ENCODE results near the gene MAU2. TPM values are rescaled to one million over a fixed set of nuclear protein-coding genes. Genes with fewer than 3 reads are reported as not detected.

Gene MAU2
- total and polyA plus RNA-seq, 2 donors (not counting 1 experiment from before 2014, with no cell fraction given) = 11.1 to 29.4 TPM

GRCh38 chr19:19337120-19337519 lies 16.5 kb downstream of the MAU2 start:
- H2AFZ ChIP-seq (ENCODE audit: low read length) = no peak overlapping the region
- no peak overlapping the region for H3K27ac ChIP-seq (ENCODE audit: insufficient read depth, low read length)
- H3K36me3 ChIP-seq (ENCODE audit: control insufficient read depth, insufficient read depth, low read length) = peaks cover 27% of the 10 kb centered on the region
- no peak for DNase-seq (ENCODE audit: low read depth in 2 of 2)
- no peaks in the 10 kb centered on the region for H3K27me3 ChIP-seq (ENCODE audit: control insufficient read depth, insufficient read depth, low read length)
- no peak overlapping the region for H3K9ac ChIP-seq (ENCODE audit: insufficient read depth, low read length)
- no peak overlapping the region for H3K4me3 ChIP-seq (replicated peaks in 1 of 4; ENCODE audit: control extremely low read depth in 1 of 4, insufficient read depth in 1 of 4, low read depth in 3 of 4, low read length in 4 of 4)
- peaks cover 2% of the 10 kb centered on the region for H3K4me1 ChIP-seq (ENCODE audit: control insufficient read depth, extremely low read depth, insufficient read depth, low read length)
- H4K20me1 ChIP-seq (ENCODE audit: control insufficient read depth, extremely low read depth, insufficient read depth, low read length) = no peaks in the 10 kb centered on the region
- TF ChIP-seq EZH2 (IDR thresholded peaks at IDR 0.05; ENCODE audit: low read length, missing control alignments) (no peak), CTCF (conservative IDR thresholded peaks at IDR 0.05 in 1 of 2, IDR thresholded peaks at IDR 0.05 in 1 of 2; ENCODE audit: low read depth in 1 of 2, low read length in 2 of 2) (no peak)
- peaks cover 7% of the 10 kb centered on the region for H3K79me2 ChIP-seq (ENCODE audit: control insufficient read depth, insufficient read depth, low read length)
- no peaks in the 10 kb centered on the region for H3K9me3 ChIP-seq (ENCODE audit: control insufficient read depth, insufficient read depth, low read depth, low read length)
- H3K4me2 ChIP-seq (ENCODE audit: extremely low read depth, insufficient read depth, low read length) = no peak overlapping the region

- Histone ChIP-seq H3K27ac (ENCODE audit: insufficient read depth, low read length) (no peak overlapping the region), H3K9me3 (ENCODE audit: control insufficient read depth, insufficient read depth, low read depth, low read length) (no peaks in the 10 kb centered on the region), H3K79me2 (ENCODE audit: control insufficient read depth, insufficient read depth, low read length) (peaks cover 7% of the 10 kb centered on the region), H3K4me2 (ENCODE audit: extremely low read depth, insufficient read depth, low read length) (no peak overlapping the region), H4K20me1 (ENCODE audit: control insufficient read depth, extremely low read depth, insufficient read depth, low read length) (no peaks in the 10 kb centered on the region), H3K4me3 (replicated peaks in 1 of 4; ENCODE audit: control extremely low read depth in 1 of 4, insufficient read depth in 1 of 4, low read depth in 3 of 4, low read length in 4 of 4) (no peak overlapping the region), H2AFZ (ENCODE audit: low read length) (no peak overlapping the region), H3K27me3 (ENCODE audit: control insufficient read depth, insufficient read depth, low read length) (no peaks in the 10 kb centered on the region), H3K4me1 (ENCODE audit: control insufficient read depth, extremely low read depth, insufficient read depth, low read length) (peaks cover 2% of the 10 kb centered on the region), H3K36me3 (ENCODE audit: control insufficient read depth, insufficient read depth, low read length) (peaks cover 33% of the 10 kb centered on the region), H3K9ac (ENCODE audit: insufficient read depth, low read length) (no peak overlapping the region)
- TF ChIP-seq EZH2 (IDR thresholded peaks at IDR 0.05; ENCODE audit: low read length, missing control alignments) (no peak), CTCF (conservative IDR thresholded peaks at IDR 0.05 in 1 of 2, IDR thresholded peaks at IDR 0.05 in 1 of 2; ENCODE audit: low read depth in 1 of 2, low read length in 2 of 2) (no peak)
- DNase-seq (ENCODE audit: low read depth in 2 of 2) = peak; percentile 18 to 81
Measured at GRCh38 chr19:19338082-19338481, 17.5 kb downstream of the MAU2 start.

GRCh38 chr19:19341026-19341425 lies 20.4 kb downstream of the MAU2 start:
- Histone ChIP-seq H3K27ac (ENCODE audit: insufficient read depth, low read length) (no peak overlapping the region), H3K9me3 (ENCODE audit: control insufficient read depth, insufficient read depth, low read depth, low read length) (no peaks in the 10 kb centered on the region), H3K36me3 (ENCODE audit: control insufficient read depth, insufficient read depth, low read length) (peaks cover 41% of the 10 kb centered on the region), H3K4me1 (ENCODE audit: control insufficient read depth, extremely low read depth, insufficient read depth, low read length) (peaks cover 2% of the 10 kb centered on the region), H3K27me3 (ENCODE audit: control insufficient read depth, insufficient read depth, low read length) (no peaks in the 10 kb centered on the region), H4K20me1 (ENCODE audit: control insufficient read depth, extremely low read depth, insufficient read depth, low read length) (no peaks in the 10 kb centered on the region), H3K9ac (ENCODE audit: insufficient read depth, low read length) (no peak overlapping the region), H3K4me2 (ENCODE audit: extremely low read depth, insufficient read depth, low read length) (no peak overlapping the region), H3K4me3 (replicated peaks in 1 of 4; ENCODE audit: control extremely low read depth in 1 of 4, insufficient read depth in 1 of 4, low read depth in 3 of 4, low read length in 4 of 4) (no peak overlapping the region), H2AFZ (ENCODE audit: low read length) (no peak overlapping the region), H3K79me2 (ENCODE audit: control insufficient read depth, insufficient read depth, low read length) (no peaks in the 10 kb centered on the region)
- no peak for DNase-seq (ENCODE audit: low read depth in 2 of 2)
- TF ChIP-seq EZH2 (IDR thresholded peaks at IDR 0.05; ENCODE audit: low read length, missing control alignments) = no peak
- no peak for TF ChIP-seq CTCF (conservative IDR thresholded peaks at IDR 0.05 in 1 of 2, IDR thresholded peaks at IDR 0.05 in 1 of 2; ENCODE audit: low read depth in 1 of 2, low read length in 2 of 2)
